DMS114 treated with DMSO at 0.1 percent for 48 hours (cell line): ENCODE measurements around the gene ZNF813.
A peak's percentile ranks its signal among the peaks of the same experiment; 100 is the strongest.

ENCODE experiments used
- DNase-seq: peaks from one replicate; lab custom pipeline; 2025; ENCODE audit not compliant: unreplicated experiment; lab: John Stamatoyannopoulos, UW

Gene ZNF813

GRCh38 chr19:53519446-53519845 lies 51.9 kb downstream of the ZNF813 start:
- DNase-seq, result no peak

GRCh38 chr19:53520163-53520546 lies 52.6 kb downstream of the ZNF813 start:
- no peak for DNase-seq

- peak; percentile 97 for DNase-seq
Measured at GRCh38 chr19:53520547-53521372, 53.2 kb downstream of the ZNF813 start.

- no peak for DNase-seq
Measured at GRCh38 chr19:53521373-53522202, 54.1 kb downstream of the ZNF813 start.

- DNase-seq, result no peak
Measured at GRCh38 chr19:53525922-53526321, 58.4 kb downstream of the ZNF813 start.

- no peak for DNase-seq
Measured at GRCh38 chr19:53530622-53531021, 63.1 kb downstream of the ZNF813 start.

- DNase-seq, result no peak
Measured at GRCh38 chr19:53531457-53531856, 63.9 kb downstream of the ZNF813 start.

- DNase-seq, result no peak
Measured at GRCh38 chr19:53532362-53532761, 64.8 kb downstream of the ZNF813 start.

GRCh38 chr19:53536225-53536548 lies 68.7 kb downstream of the ZNF813 start:
- DNase-seq, result no peak

GRCh38 chr19:53537121-53537520 lies 69.6 kb downstream of the ZNF813 start:
- DNase-seq, result no peak

GRCh38 chr19:53537521-53538377 lies 70.2 kb downstream of the ZNF813 start, which contains the start of gene ZNF331:
Gene ZNF331 (plus strand): TSS chr19:53538145. CDS start chr19:53569377, 31,232 bp downstream.
- DNase-seq, result peak; percentile 43

GRCh38 chr19:53538378-53539109 lies 71.0 kb downstream of the ZNF813 start:
- no peak for DNase-seq

- DNase-seq, result no peak
Measured at GRCh38 chr19:53540091-53540490, 72.6 kb downstream of the ZNF813 start.

- no peak for DNase-seq
Measured at GRCh38 chr19:53541971-53542370, 74.4 kb downstream of the ZNF813 start.

GRCh38 chr19:53545271-53546065 lies 77.9 kb downstream of the ZNF813 start:
- DNase-seq, result no peak
